HUES64 (cell line): Measurements from ENCODE around the gene APEH.

Experiments used
- H3K27ac ChIP-seq: 2 replicates; pipeline ENCODE4 v1.7.0; 2013; ENCODE audit warnings: low read depth, low read length, inconsistent platforms
- H3K27me3 ChIP-seq: 2 replicates; pipeline ENCODE4 v1.6.1; 2013; ENCODE audit warnings: mild to moderate bottlenecking, low read length; ENCODE audit not compliant: insufficient read depth
- H3K36me3 ChIP-seq: 2 replicates; pipeline ENCODE4 v1.6.1; 2013; ENCODE audit warnings: mild to moderate bottlenecking, low read length; ENCODE audit not compliant: insufficient read depth
- H3K4me1 ChIP-seq: 2 replicates; pipeline ENCODE4 v1.6.1; 2013; ENCODE audit warnings: mild to moderate bottlenecking, low read length, moderate library complexity; ENCODE audit not compliant: insufficient read depth
- H3K4me3 ChIP-seq: 2 replicates; pipeline ENCODE4 v1.5.1; 2013; ENCODE audit warnings: mild to moderate bottlenecking, low read length, moderate library complexity
- H3K9ac ChIP-seq: 2 replicates; pipeline ENCODE4 v1.6.1; 2013; ENCODE audit warnings: mild to moderate bottlenecking, low read depth, low read length
- H3K9me3 ChIP-seq: 2 replicates; pipeline ENCODE4 v1.6.1; 2013; ENCODE audit warnings: low read depth, low read length; ENCODE audit not compliant: insufficient read depth
- WGBS: fragments of 150-250, 120-280 bp; methylation state at CpG from one replicate; pipeline ENCODE4 v1.1.7; 2013; ENCODE audit warnings: missing lambda C conversion rate; 5-methylcytosine and 5-hydroxymethylcytosine counted together

Gene APEH

DNA sequence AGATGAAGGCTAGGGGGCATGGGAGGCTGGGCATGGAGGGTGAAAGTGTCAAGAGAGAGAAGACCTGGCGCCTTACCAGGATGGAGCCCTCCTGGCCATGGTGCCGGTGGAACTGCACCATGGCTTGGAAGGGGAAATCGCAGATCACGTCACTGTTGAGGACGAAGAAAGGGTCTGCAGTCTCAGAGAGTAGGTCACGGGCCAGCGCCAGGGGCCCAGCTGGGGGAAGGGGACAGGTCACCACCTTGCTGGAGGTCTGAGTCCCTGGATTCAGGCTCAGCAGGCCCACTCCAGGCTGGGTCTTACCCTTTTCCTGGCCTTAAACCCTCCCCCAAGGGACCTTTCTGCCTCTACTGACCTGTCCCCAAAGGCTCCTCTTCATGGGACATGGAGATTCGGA, 48.7 kb downstream of the APEH start:
- peak overlapping the region; percentile 95 for H3K9ac ChIP-seq
- no peaks in the 10 kb centered on the region for H3K27me3 ChIP-seq
- peaks cover 41% of the 10 kb centered on the region for H3K36me3 ChIP-seq
- peaks cover 6% of the 10 kb centered on the region; the same call in 1 of the 2 replicates for H3K4me1 ChIP-seq
- H3K4me3 ChIP-seq: peak overlapping the region; percentile 96
- 87% methylated on average over 8 of the region's 8 CpGs for WGBS
- H3K9me3 ChIP-seq: no peaks in the 10 kb centered on the region
- H3K27ac ChIP-seq: peak overlapping the region; percentile 90

DNA sequence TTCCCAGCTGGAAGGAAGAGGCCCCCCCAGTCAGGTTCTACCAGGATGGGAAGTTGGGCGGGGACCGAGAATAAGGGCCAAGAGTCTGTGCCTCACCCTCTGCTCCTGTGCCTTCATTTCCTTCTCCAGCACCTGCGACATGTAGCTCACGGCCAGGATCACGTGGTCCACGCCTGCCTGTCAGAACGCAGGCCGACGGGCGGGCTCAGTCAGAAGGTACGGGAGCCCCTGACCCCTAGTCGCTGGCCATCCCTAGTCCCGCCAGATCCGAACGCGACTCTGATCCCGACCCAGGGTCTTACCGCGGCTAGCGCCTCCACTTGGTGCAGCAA, 49.1 kb downstream of the APEH start:
- 4% methylated on average over 20 of the region's 20 CpGs for WGBS
- H3K27ac ChIP-seq: peak overlapping the region; percentile 90
- peak overlapping the region; percentile 96 for H3K4me3 ChIP-seq
- no peaks in the 10 kb centered on the region for H3K9me3 ChIP-seq
- no peaks in the 10 kb centered on the region for H3K27me3 ChIP-seq
- H3K36me3 ChIP-seq: peaks cover 45% of the 10 kb centered on the region
- peaks cover 6% of the 10 kb centered on the region; the same call in 1 of the 2 replicates for H3K4me1 ChIP-seq
- H3K9ac ChIP-seq: peak overlapping the region; percentile 95

DNA sequence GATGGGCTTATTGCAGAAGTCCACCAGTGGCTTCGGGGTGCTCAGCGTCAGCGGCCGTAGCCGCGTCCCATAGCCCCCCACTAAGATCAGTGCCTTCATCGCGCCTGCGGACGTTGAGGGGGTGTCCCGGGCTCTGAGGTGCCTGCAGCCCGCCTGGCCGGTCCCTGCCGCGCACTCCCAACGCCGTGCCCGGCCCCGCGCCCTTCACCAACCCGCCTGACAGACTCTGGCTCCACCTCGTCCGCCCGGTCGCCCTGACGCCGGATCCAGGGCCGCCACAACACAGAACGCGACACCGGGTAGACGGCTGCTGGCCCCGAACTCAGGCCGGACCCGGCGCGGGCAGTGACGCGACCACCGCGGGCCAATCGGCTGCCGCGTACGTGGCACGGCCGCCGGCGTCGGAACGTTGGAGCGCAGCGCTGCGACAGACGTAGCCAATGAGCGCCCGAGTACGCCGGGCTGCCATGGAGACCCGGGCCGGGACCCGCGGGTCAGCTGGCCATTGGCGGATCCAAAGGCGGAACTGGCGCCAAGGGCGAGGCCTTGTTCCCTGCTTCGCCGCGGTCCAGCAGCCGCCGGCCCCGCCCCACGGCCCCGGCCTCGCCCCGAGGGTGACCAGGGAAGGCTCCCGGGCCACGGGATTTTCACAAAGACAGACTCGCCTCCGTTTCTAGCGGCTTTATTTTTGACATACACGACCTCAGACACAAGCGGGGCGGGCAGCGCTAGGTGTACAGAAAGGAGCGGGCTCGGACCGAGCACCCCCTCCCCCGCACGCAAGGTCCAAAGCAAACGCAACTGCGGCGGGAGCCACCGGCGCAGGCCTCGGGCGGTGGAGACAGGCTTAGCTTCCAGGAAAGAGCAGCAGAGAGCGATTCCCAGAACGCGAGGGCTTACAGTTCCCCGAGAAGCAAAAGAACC, 49.7 kb downstream of the APEH start, which contains the start of gene GMPPB:
GMPPB (minus strand) TSS at position 324 of the 924 bp plus-strand sequence; CDS start at position 99, 225 bp downstream.
- Histone ChIP-seq H3K9me3 (no peaks in the 10 kb centered on the region), H3K4me3 (peak within 1 kb of the TSS; percentile 96), H3K27me3 (no peaks in the 10 kb centered on the region), H3K36me3 (peaks cover 47% of the 10 kb centered on the region), H3K27ac (peak within 1 kb of the TSS; percentile 91), H3K4me1 (peaks cover under 1% of the 10 kb centered on the region; the same call in 1 of the 2 replicates), H3K9ac (peak within 1 kb of the TSS; percentile 95)
- under 1% methylated on average over 102 of the region's 102 CpGs for WGBS

DNA sequence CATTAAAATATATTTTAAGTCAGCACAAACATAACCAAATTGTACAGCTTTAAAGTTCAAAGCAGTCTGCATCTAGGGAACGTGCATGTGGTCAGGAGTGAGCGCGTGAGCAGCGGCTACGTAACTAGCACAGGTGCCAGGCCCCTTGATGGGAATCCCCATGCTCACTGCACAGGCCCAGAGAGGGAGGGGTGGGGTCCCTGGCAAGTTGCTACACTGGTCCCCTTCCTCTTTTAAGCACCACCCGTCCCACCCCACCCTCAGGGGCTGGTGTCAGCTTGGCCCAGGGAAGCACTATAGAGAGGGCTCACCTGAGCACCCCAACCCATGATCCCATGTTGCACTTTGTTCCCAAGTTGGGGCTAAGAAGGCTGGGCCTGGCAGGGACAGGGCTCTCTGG, 50.4 kb downstream of the APEH start:
- peak overlapping the region; percentile 95 for H3K9ac ChIP-seq
- 56% methylated on average over 6 of the region's 6 CpGs for WGBS
- no peaks in the 10 kb centered on the region; the same call in 1 of the 2 replicates for H3K4me1 ChIP-seq
- peak overlapping the region; percentile 91 for H3K27ac ChIP-seq
- peak overlapping the region; percentile 96 for H3K4me3 ChIP-seq
- peaks cover 47% of the 10 kb centered on the region for H3K36me3 ChIP-seq
- no peaks in the 10 kb centered on the region for H3K27me3 ChIP-seq
- H3K9me3 ChIP-seq: no peaks in the 10 kb centered on the region

DNA sequence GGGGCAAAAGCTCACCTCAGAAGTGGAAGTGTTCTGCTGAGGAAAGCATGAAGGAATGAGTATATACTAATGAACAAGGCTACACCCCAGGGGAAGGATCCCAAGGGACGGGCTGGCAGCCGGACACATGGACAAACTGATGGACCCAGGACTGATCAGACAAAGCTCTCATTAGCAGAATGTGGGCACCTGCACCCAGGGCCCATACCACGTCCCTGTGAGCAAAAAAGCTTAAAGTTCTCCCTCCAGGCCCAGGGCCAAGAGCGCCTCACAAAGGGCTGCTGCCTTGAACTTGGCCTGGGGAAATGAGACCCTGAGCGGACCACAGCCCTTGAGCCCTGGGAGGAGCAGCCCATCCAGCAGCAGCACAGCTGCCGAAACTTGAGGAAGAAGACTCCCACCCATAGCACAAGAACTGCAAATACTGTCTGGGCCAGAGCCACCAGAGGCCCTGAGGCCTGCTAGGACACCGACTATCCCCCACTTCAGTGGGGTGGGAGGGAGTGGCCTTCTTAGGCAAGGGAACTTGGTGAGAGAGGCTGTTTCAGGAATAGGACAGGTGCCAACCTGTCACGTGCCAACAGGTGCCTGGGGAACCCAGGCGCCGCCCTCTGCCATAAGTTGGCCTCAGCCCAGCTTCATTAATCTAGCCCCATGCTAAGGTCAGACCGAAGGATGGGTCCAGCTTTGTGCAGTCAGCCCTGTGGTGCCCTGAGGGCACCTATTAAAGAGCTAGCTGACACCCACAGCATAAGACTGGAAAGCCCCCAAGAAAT, 51.9 kb downstream of the APEH start:
- Histone ChIP-seq H3K9me3 (no peaks in the 10 kb centered on the region), H3K27me3 (no peaks in the 10 kb centered on the region), H3K4me3 (no peak overlapping the region), H3K4me1 (no peaks in the 10 kb centered on the region; the same call in 1 of the 2 replicates), H3K27ac (no peak overlapping the region), H3K9ac (no peak overlapping the region), H3K36me3 (peaks cover 52% of the 10 kb centered on the region)
- WGBS: 95% methylated on average over 11 of the region's 11 CpGs

DNA sequence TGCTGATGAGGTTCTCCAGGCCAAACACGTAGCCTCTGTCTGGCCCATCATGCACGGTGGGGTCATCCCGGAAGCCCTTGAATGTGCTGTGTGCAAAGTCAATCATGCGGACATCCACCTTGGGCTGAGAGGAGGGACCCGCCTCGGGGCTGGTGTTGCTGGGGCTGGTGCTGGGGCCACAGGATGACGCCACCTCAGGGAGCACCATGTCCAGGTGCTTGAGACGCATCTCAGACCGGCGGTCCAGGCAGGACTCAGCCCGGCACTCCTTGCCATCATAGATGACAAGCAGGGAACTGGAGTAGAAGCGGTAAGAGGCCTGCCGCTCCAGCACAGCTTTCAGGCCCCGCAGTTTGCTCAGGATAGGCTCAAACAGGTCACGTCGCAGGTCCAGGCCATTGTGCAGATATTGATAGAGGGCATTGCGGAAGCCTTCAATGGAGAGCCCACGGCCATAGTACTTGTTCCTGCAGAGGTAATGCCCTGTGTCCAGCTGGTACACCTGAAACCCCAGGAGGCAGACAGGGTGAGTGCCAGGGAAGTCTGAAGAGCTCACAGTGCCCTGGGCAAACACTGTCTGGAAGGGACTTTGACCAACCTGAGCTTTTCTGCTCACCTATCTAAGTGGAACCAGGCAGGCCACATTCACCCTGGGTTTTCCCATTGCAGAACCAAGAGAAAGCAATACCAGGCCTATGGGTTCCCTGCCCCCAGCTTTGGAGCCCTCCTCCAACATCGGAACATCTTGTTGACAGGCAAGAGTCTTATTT, 53.2 kb downstream of the APEH start:
- Histone ChIP-seq H3K27me3 (no peaks in the 10 kb centered on the region), H3K4me1 (no peaks in the 10 kb centered on the region; the same call in 1 of the 2 replicates), H3K9me3 (no peaks in the 10 kb centered on the region), H3K9ac (no peak overlapping the region), H3K36me3 (peaks cover 52% of the 10 kb centered on the region), H3K4me3 (no peak overlapping the region), H3K27ac (no peak overlapping the region)
- 94% methylated on average over 19 of the region's 19 CpGs for WGBS

DNA sequence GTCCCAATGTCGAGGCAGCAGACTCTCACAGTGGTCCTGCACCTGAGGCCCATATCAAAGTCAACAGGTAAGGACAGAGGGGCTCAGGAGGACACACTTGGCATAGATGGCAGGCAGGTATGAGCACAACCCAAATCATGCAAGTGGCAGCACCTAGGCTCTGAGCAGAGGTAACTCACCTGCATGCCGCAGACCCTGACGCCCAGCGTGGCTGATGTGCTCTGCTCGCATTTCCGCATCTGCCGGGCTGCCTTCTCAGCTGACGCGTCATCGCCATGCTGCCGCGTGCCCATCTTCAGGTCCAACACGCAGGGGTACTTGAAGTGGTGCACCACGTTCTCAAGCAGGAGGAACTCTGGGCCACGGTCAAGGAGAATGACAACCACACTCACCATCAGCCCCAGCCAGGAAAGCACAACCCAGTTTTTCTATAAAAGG, 53.8 kb downstream of the APEH start:
- Histone ChIP-seq H3K4me1 (no peaks in the 10 kb centered on the region), H3K27me3 (no peaks in the 10 kb centered on the region), H3K9ac (no peak overlapping the region), H3K27ac (no peak overlapping the region), H3K9me3 (no peaks in the 10 kb centered on the region), H3K36me3 (peaks cover 54% of the 10 kb centered on the region), H3K4me3 (no peak overlapping the region)
- 96% methylated on average over 15 of the region's 15 CpGs for WGBS

DNA sequence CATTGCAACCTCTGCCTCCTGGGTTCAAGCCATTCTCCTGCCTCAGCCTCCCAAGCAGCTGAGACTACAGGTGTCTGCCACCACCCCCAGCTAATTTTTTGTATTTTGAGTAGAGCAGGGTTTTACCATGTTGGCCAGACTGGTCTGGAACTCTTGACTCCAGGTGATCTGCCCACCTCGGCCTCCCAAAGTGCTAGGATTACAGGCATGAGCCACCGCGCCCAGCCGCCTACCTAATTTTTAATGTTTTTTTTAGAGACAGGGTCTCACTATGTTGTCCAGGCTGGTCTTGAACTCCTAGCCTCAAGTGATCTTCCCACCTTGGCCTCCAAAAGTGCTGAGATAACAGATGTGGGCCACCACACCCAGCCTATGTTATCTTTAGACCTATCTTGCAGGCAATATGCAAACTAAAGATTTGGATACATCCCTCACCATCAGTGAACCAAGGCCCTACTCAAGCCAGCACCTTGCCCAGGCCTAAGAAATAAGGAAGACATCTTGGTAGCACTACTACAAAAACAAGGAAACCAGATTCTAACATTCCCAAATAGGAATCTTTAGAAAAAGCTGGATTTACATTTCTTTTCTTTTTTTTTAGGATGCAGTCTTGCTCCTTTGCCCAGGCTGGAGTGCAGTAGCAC, 55.9 kb downstream of the APEH start:
- WGBS: 97% methylated on average over 4 of the region's 4 CpGs

DNA sequence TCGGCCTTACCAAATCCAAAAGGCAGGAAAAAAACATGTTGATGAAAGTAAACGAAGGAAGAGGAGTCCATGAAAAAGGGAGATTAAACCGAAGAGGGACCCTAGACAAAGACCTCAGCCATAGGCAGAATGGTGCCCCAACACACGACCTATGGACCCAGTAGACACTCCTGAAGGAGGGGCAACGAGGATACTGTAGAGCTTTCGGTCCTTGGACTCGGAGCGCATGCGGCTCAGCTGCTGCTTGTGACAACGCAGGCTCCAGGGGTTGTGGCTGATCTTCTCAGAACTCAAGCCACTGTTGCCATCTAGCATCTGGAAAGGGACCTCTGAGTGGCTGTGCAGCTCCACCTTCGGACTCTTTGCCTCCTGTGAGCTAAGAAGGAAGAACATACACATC, 58.4 kb downstream of the APEH start:
- H3K36me3 ChIP-seq: peaks cover 77% of the 10 kb centered on the region
- 91% methylated on average over 11 of the region's 11 CpGs for WGBS

More for the DNA sequence above, 55.9 kb downstream of the APEH start:
- Histone ChIP-seq H3K27me3 (no peaks in the 10 kb centered on the region), H3K27ac (no peak overlapping the region), H3K4me3 (no peak overlapping the region), H3K36me3 (peaks cover 73% of the 10 kb centered on the region), H3K9ac (no peak overlapping the region), H3K4me1 (no peaks in the 10 kb centered on the region), H3K9me3 (no peaks in the 10 kb centered on the region)

DNA sequence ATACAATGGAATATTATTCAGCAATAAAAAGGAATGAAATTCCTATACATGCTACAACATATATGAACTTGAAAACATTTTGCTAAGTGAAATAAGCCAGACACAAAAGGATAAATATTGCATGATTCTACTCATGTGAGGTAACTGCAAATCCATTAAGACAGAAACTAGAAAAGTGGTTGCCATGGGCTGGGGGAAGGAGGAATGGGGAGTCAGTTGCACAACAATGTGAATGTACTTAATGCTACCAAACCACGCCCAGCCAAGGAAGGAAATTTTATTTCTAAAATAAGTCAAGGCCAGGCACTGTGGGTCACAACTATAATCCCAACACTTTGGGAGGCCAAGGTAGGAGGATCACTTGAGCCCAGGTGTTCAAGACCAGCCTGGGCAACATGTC, 59.4 kb downstream of the APEH start:
- Histone ChIP-seq H3K9me3 (no peaks in the 10 kb centered on the region), H3K27ac (no peak overlapping the region), H3K9ac (no peak overlapping the region), H3K4me1 (no peaks in the 10 kb centered on the region), H3K27me3 (no peaks in the 10 kb centered on the region), H3K36me3 (peaks cover 77% of the 10 kb centered on the region), H3K4me3 (no peak overlapping the region)
- 100% methylated on average over 1 of the region's 1 CpG for WGBS

More for the DNA sequence above, 58.4 kb downstream of the APEH start:
- no peak overlapping the region for H3K9ac ChIP-seq
- no peaks in the 10 kb centered on the region for H3K9me3 ChIP-seq
- no peaks in the 10 kb centered on the region for H3K4me1 ChIP-seq
- no peak overlapping the region for H3K4me3 ChIP-seq
- no peak overlapping the region for H3K27ac ChIP-seq
- H3K27me3 ChIP-seq: no peaks in the 10 kb centered on the region
